Measurements from ENCODE around the gene PDZD4. TPM values are rescaled to one million over a fixed set of nuclear protein-coding genes. Genes with fewer than 3 reads are reported as not detected.
A peak's percentile ranks its signal among the peaks of the same experiment; 100 is the strongest.

Gene PDZD4
- total and polyA plus RNA-seq, 2 experiments from 2014 or later, result 30.5 to 230 TPM

GRCh38 chrX:153877571-153878261, 47.4 kb upstream of the PDZD4 start:
- Histone ChIP-seq H3K4me2 (peak overlapping the region; percentile 80; the same call in 1 of the 2 replicates), H3K27ac (ENCODE audit: low read depth) (no peak overlapping the region), H3K36me3 (ENCODE audit: insufficient read depth) (no peaks in the 10 kb centered on the region), H3K9me2 (ENCODE audit: insufficient read depth) (no peaks in the 10 kb centered on the region), H3K4me1 (ENCODE audit: insufficient read depth) (peaks cover 23% of the 10 kb centered on the region; the same call in 1 of the 2 replicates), H2AFZ (no peak overlapping the region), H3K27me3 (ENCODE audit: insufficient read depth) (no peaks in the 10 kb centered on the region), H3F3A (replicated peaks; ENCODE audit: low read depth) (no peaks in the 10 kb centered on the region), H3K79me2 (replicated peaks; ENCODE audit: insufficient read depth) (no peaks in the 10 kb centered on the region), H4K20me1 (replicated peaks; ENCODE audit: insufficient read depth) (no peaks in the 10 kb centered on the region), H3K4me3 (no peak overlapping the region)
- Mint-ChIP-seq H3K4me3 (peak overlapping the region; percentile 66; the same call in 1 of the 3 replicates), H3K27me3 (ENCODE audit: insufficient read depth, low read depth, poor library complexity) (peaks cover 17% of the 10 kb centered on the region), H3K4me1 (peaks cover 66% of the 10 kb centered on the region), H3K36me3 (ENCODE audit: low read depth) (peaks cover 1% of the 10 kb centered on the region; the same call in 1 of the 3 replicates), H3K27ac (no peak overlapping the region), H3K9me3 (no peaks in the 10 kb centered on the region; the same call in 2 of the 3 replicates)
- TF ChIP-seq STAT1 (IDR thresholded peaks at IDR 0.05; ENCODE audit: unreplicated experiment) (no peak), POLR2AphosphoS5 (IDR thresholded peaks at IDR 0.05; ENCODE audit: low read depth) (no peak), ZNF114 (CRISPR knock-in tag; IDR thresholded peaks at IDR 0.05) (no peak), ETS1 (IDR thresholded peaks at IDR 0.05) (no peak), JUNB (IDR thresholded peaks at IDR 0.05; ENCODE audit: unreplicated experiment) (no peak)
- ATAC-seq (no peak), DNase-seq (ENCODE audit: low spot score) (no peak)

- H3K27me3 Mint-ChIP-seq (ENCODE audit: insufficient read depth, low read depth, poor library complexity), result peaks cover 17% of the 10 kb centered on the region
- H3K4me2 ChIP-seq, result peak overlapping the region; percentile 69; the same call in 1 of the 2 replicates
- no peaks in the 10 kb centered on the region for H3K27me3 ChIP-seq (ENCODE audit: insufficient read depth)
- H3F3A ChIP-seq (replicated peaks; ENCODE audit: low read depth), result no peaks in the 10 kb centered on the region
- peaks cover 23% of the 10 kb centered on the region; the same call in 1 of the 2 replicates for H3K4me1 ChIP-seq (ENCODE audit: insufficient read depth)
- H2AFZ ChIP-seq, result no peak overlapping the region
- TF ChIP-seq STAT1 (IDR thresholded peaks at IDR 0.05; ENCODE audit: unreplicated experiment) (no peak), CTCF (conservative IDR thresholded peaks at IDR 0.05; ENCODE audit: low read depth in 2 of 2) (no peak), EZH2 (IDR thresholded peaks at IDR 0.05; ENCODE audit: low read depth, unreplicated experiment) (no peak), POLR2AphosphoS5 (IDR thresholded peaks at IDR 0.05; ENCODE audit: low read depth) (no peak), EZH2phosphoT487 (IDR thresholded peaks at IDR 0.05; ENCODE audit: unreplicated experiment) (no peak)
- no peak overlapping the region; the same call in 1 of the 2 replicates for H3K4me3 ChIP-seq
- H3K27ac ChIP-seq (ENCODE audit: low read depth), result no peak overlapping the region
- H4K20me1 ChIP-seq (replicated peaks; ENCODE audit: insufficient read depth), result no peaks in the 10 kb centered on the region
- ATAC-seq (no peak), DNase-seq (ENCODE audit: low spot score) (no peak)
- no peak overlapping the region for H3K27ac Mint-ChIP-seq
- peak overlapping the region; percentile 53 for H3K4me3 Mint-ChIP-seq
- H3K36me3 Mint-ChIP-seq (ENCODE audit: low read depth), result peaks cover 5% of the 10 kb centered on the region; the same call in 1 of the 3 replicates
- no peaks in the 10 kb centered on the region; the same call in 2 of the 3 replicates for H3K9me3 Mint-ChIP-seq
- H3K36me3 ChIP-seq (ENCODE audit: insufficient read depth), result no peaks in the 10 kb centered on the region
- peaks cover 68% of the 10 kb centered on the region for H3K4me1 Mint-ChIP-seq
- H3K79me2 ChIP-seq (replicated peaks; ENCODE audit: insufficient read depth), result no peaks in the 10 kb centered on the region
- H3K9me2 ChIP-seq (ENCODE audit: insufficient read depth), result no peaks in the 10 kb centered on the region
Observed at GRCh38 chrX:153876112-153876491, 45.8 kb upstream of the PDZD4 start.

Data from GM23338 (cell line).